ENCODE measurements around the gene SNX22.
A peak's percentile ranks its signal among the peaks of the same experiment; 100 is the strongest.

The SNX22 gene

GRCh38 chr15:64157599-64158125 lies 6.1 kb downstream of the SNX22 start:
- Histone ChIP-seq H3F3A (ENCODE audit: insufficient read depth, low read length) (peaks cover 67% of the 10 kb centered on the region), H3K4me2 (ENCODE audit: low read depth, low read length) (no peak overlapping the region)

GRCh38 chr15:64158363-64159134 lies 7.0 kb downstream of the SNX22 start:
- no peak for TF ChIP-seq EZH2phosphoT487 (IDR thresholded peaks at IDR 0.05; ENCODE audit: low read length)
- TF ChIP-seq, protein P1, sequence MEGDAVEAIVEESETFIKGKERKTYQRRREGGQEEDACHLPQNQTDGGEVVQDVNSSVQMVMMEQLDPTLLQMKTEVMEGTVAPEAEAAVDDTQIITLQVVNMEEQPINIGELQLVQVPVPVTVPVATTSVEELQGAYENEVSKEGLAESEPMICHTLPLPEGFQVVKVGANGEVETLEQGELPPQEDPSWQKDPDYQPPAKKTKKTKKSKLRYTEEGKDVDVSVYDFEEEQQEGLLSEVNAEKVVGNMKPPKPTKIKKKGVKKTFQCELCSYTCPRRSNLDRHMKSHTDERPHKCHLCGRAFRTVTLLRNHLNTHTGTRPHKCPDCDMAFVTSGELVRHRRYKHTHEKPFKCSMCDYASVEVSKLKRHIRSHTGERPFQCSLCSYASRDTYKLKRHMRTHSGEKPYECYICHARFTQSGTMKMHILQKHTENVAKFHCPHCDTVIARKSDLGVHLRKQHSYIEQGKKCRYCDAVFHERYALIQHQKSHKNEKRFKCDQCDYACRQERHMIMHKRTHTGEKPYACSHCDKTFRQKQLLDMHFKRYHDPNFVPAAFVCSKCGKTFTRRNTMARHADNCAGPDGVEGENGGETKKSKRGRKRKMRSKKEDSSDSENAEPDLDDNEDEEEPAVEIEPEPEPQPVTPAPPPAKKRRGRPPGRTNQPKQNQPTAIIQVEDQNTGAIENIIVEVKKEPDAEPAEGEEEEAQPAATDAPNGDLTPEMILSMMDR (IDR thresholded peaks at IDR 0.05; ENCODE audit: low read length): no peak
- no peak for TF ChIP-seq EZH2 (optimal IDR thresholded peaks at IDR 0.05; ENCODE audit: low read depth, low read length)
- Histone ChIP-seq H3K4me3 (ENCODE audit: low read length) (no peak overlapping the region), H3F3A (ENCODE audit: insufficient read depth, low read length) (peaks cover 61% of the 10 kb centered on the region), H3K9me2 (replicated peaks; ENCODE audit: insufficient read depth, low read length) (no peaks in the 10 kb centered on the region), H3K27ac (ENCODE audit: low read length) (no peak overlapping the region), H2AFZ (ENCODE audit: low read length) (no peak overlapping the region), H3K9ac (ENCODE audit: low read length) (no peak overlapping the region), H3K27me3 (replicated peaks; ENCODE audit: insufficient read depth, low read length) (no peaks in the 10 kb centered on the region), H3K79me2 (ENCODE audit: low read length) (peaks cover 68% of the 10 kb centered on the region), H4K20me1 (ENCODE audit: insufficient read depth, low read length) (peaks cover 15% of the 10 kb centered on the region), H3K36me3 (replicated peaks; ENCODE audit: insufficient read depth, low read length) (peaks cover 23% of the 10 kb centered on the region), H3K4me1 (ENCODE audit: low read length) (peaks cover 15% of the 10 kb centered on the region), H3K9me3 (replicated peaks; ENCODE audit: insufficient read depth, low read length) (no peaks in the 10 kb centered on the region), H3K4me2 (ENCODE audit: low read depth, low read length) (no peak overlapping the region)
- DNase-seq: no peak

More at GRCh38 chr15:64157599-64158125, 6.1 kb downstream of the SNX22 start:
- no peaks in the 10 kb centered on the region for H3K9me2 ChIP-seq (replicated peaks; ENCODE audit: insufficient read depth, low read length)
- H3K27me3 ChIP-seq (replicated peaks; ENCODE audit: insufficient read depth, low read length): no peaks in the 10 kb centered on the region
- peaks cover 23% of the 10 kb centered on the region for H3K36me3 ChIP-seq (replicated peaks; ENCODE audit: insufficient read depth, low read length)
- H3K4me1 ChIP-seq (ENCODE audit: low read length): peaks cover 16% of the 10 kb centered on the region
- peaks cover 15% of the 10 kb centered on the region for H4K20me1 ChIP-seq (ENCODE audit: insufficient read depth, low read length)
- no peak for DNase-seq
- H3K4me3 ChIP-seq (ENCODE audit: low read length): no peak overlapping the region
- no peak overlapping the region for H2AFZ ChIP-seq (ENCODE audit: low read length)
- H3K9me3 ChIP-seq (replicated peaks; ENCODE audit: insufficient read depth, low read length): no peaks in the 10 kb centered on the region
- TF ChIP-seq, protein P1 (IDR thresholded peaks at IDR 0.05; ENCODE audit: low read length): no peak
- no peak for TF ChIP-seq EZH2phosphoT487 (IDR thresholded peaks at IDR 0.05; ENCODE audit: low read length)
- no peak for TF ChIP-seq EZH2 (optimal IDR thresholded peaks at IDR 0.05; ENCODE audit: low read depth, low read length)
- H3K9ac ChIP-seq (ENCODE audit: low read length): no peak overlapping the region
- H3K27ac ChIP-seq (ENCODE audit: low read length): no peak overlapping the region
- peaks cover 67% of the 10 kb centered on the region for H3K79me2 ChIP-seq (ENCODE audit: low read length)

- Histone ChIP-seq H3K27me3 (replicated peaks; ENCODE audit: insufficient read depth, low read length) (no peaks in the 10 kb centered on the region), H3F3A (ENCODE audit: insufficient read depth, low read length) (peaks cover 37% of the 10 kb centered on the region), H3K36me3 (replicated peaks; ENCODE audit: insufficient read depth, low read length) (peaks cover 23% of the 10 kb centered on the region), H3K79me2 (ENCODE audit: low read length) (peaks cover 59% of the 10 kb centered on the region), H3K9me3 (replicated peaks; ENCODE audit: insufficient read depth, low read length) (no peaks in the 10 kb centered on the region), H2AFZ (ENCODE audit: low read length) (no peak overlapping the region), H3K27ac (ENCODE audit: low read length) (peak overlapping the region; percentile 73), H4K20me1 (ENCODE audit: insufficient read depth, low read length) (peaks cover 14% of the 10 kb centered on the region), H3K4me1 (ENCODE audit: low read length) (peaks cover 24% of the 10 kb centered on the region), H3K4me3 (ENCODE audit: low read length) (peak overlapping the region; percentile 75), H3K9ac (ENCODE audit: low read length) (peak overlapping the region; percentile 86), H3K4me2 (ENCODE audit: low read depth, low read length) (peak overlapping the region; percentile 83), H3K9me2 (replicated peaks; ENCODE audit: insufficient read depth, low read length) (no peaks in the 10 kb centered on the region)
- TF ChIP-seq, protein P1 (IDR thresholded peaks at IDR 0.05; ENCODE audit: low read length): no peak
- TF ChIP-seq EZH2 (optimal IDR thresholded peaks at IDR 0.05; ENCODE audit: low read depth, low read length) (no peak), EZH2phosphoT487 (IDR thresholded peaks at IDR 0.05; ENCODE audit: low read length) (no peak)
- peak; percentile 10 for DNase-seq
Observed at GRCh38 chr15:64161688-64162477, 10.4 kb downstream of the SNX22 start.
